HCT116 (cell line): ENCODE measurements around the gene RP9. TPM values are rescaled to one million over a fixed set of nuclear protein-coding genes. Genes with fewer than 3 reads are reported as not detected.

Experiments
- ATAC-seq: fragments of 200-7000 bp; cut with Tn5 transposase; 2 replicates; pipeline ENCODE4 v1.9.1; 2020; ENCODE audit warnings: mild to moderate bottlenecking, moderate library complexity
- BruUV-seq: library from RNA; stranded (reverse); fragments of 400-500 nt; replicated peaks from 2 replicates; lab custom pipeline; 2021; lab: Mats Ljungman, UMichigan
- CTCF ChIA-PET: fragments of 300-600 bp; sonication (Branson Sonifier 250); formaldehyde crosslinking; loops from one replicate; lab custom pipeline; 2021; ENCODE audit warnings: antibody characterized with exemption; lab: Charles Lee
- POLR2A ChIA-PET: fragments of 300-600, 350-600 bp; sonication (Branson Sonifier 250); formaldehyde crosslinking; loops from one replicate; lab custom pipeline; 2021; ENCODE audit warnings: antibody characterized with exemption; lab: Charles Lee
- RAD21 ChIA-PET, 2 experiments: fragments of 300-600 bp; sonication (Branson Sonifier 250); formaldehyde crosslinking; loops; one replicate each; lab custom pipeline; 2023; ENCODE audit warnings: low total read pairs in 2 of 2; ENCODE audit not compliant: uncharacterized antibody in 2 of 2, unreplicated experiment in 2 of 2, low non-redundant PET in 1 of 2; lab: Charles Lee
- DNase-seq: peaks from one replicate; pipeline ENCODE4 v3.0.0-alpha.2; 2010; ENCODE audit warnings: low read depth, low spot score
- H2AFZ ChIP-seq: fragments of 200-600 bp; shearing (Covaris generic), sonication (generic); 2 replicates; pipeline ENCODE4 v1.6.1; 2017; ENCODE audit warnings: low read depth, mixed run types, mixed read lengths, antibody characterized with exemption, low read length; ENCODE audit not compliant: poor library complexity, severe bottlenecking
- H3K27ac ChIP-seq: 2 replicates; pipeline ENCODE4 v1.5.1; 2012; ENCODE audit warnings: low read depth, low read length
- H3K27me3 ChIP-seq: fragments of 200-600 bp; sonication (generic); 2 replicates; pipeline ENCODE4 v1.6.1; 2016; ENCODE audit warnings: mixed run types, low read length, mixed read lengths; ENCODE audit not compliant: insufficient read depth
- H3K36me3 ChIP-seq, 2 experiments: fragments of 200-500 bp in 1 of 2; fragments of 200-600 bp in 1 of 2; sonication (Bioruptor generic) in 1 of 2; sonication (generic) in 1 of 2; 2 replicates each; pipeline versions ENCODE4 v1.5.1 to v1.6.1; 2014 to 2016; ENCODE audit warnings: low read length in 2 of 2, inconsistent platforms in 1 of 2, mixed read lengths in 1 of 2, mixed run types in 1 of 2; ENCODE audit not compliant: insufficient read depth in 2 of 2, control insufficient read depth in 1 of 2
- H3K4me1 ChIP-seq, 2 experiments: fragments of 200-600 bp in 1 of 2; sonication (generic) in 1 of 2; 2 replicates each; pipeline versions ENCODE4 v1.5.1 to v1.6.1; 2012 to 2017; ENCODE audit warnings: low read length in 2 of 2, inconsistent platforms in 1 of 2, mild to moderate bottlenecking in 1 of 2, mixed read lengths in 1 of 2, mixed run types in 1 of 2, moderate library complexity in 1 of 2; ENCODE audit not compliant: insufficient read depth in 2 of 2, control insufficient read depth in 1 of 2
- H3K4me2 ChIP-seq: fragments of 200-600 bp; sonication (generic); 2 replicates; pipeline ENCODE4 v1.6.1; 2017; ENCODE audit warnings: mixed run types, low read length, mixed read lengths
- H3K4me3 ChIP-seq, 2 experiments: fragments of 200-600 bp in 1 of 2; sonication (generic) in 1 of 2; replicated peaks in 1 of 2; 2 replicates each; pipeline ENCODE4 v1.5.1; 2011 to 2016; ENCODE audit warnings: low read length in 2 of 2, control low read depth in 1 of 2, low read depth in 1 of 2, mild to moderate bottlenecking in 1 of 2, mixed read lengths in 1 of 2, mixed run types in 1 of 2
- H3K79me2 ChIP-seq: fragments of 200-600 bp; sonication (generic); 2 replicates; pipeline ENCODE4 v1.6.1; 2017; ENCODE audit warnings: mild to moderate bottlenecking, mixed run types, low read length, moderate library complexity, mixed read lengths; ENCODE audit not compliant: insufficient read depth
- H3K9ac ChIP-seq: fragments of 200-600 bp; sonication (generic); 2 replicates; pipeline ENCODE4 v1.6.1; 2016; ENCODE audit warnings: low read length, mixed read lengths
- H3K9me2 ChIP-seq: fragments of 200-600 bp; sonication (generic), shearing (Covaris generic); 2 replicates; pipeline ENCODE4 v1.6.1; 2017; ENCODE audit warnings: mixed run types, mild to moderate bottlenecking, moderate library complexity; ENCODE audit not compliant: insufficient read depth
- H3K9me3 ChIP-seq, 2 experiments: fragments of 200-500 bp in 1 of 2; fragments of 200-600 bp in 1 of 2; sonication (Bioruptor generic) in 1 of 2; sonication (generic) in 1 of 2; 2 replicates each; pipeline ENCODE4 v1.6.1; 2014 to 2017; ENCODE audit warnings: low read length in 2 of 2, mixed read lengths in 2 of 2, inconsistent platforms in 1 of 2, low read depth in 1 of 2, mild to moderate bottlenecking in 1 of 2, mixed run types in 1 of 2, moderate library complexity in 1 of 2; ENCODE audit not compliant: control insufficient read depth in 1 of 2, insufficient read depth in 1 of 2
- H4K20me1 ChIP-seq: fragments of 200-600 bp; sonication (generic), shearing (Covaris generic); 2 replicates; pipeline ENCODE4 v1.6.1; 2017; ENCODE audit warnings: mixed run types, mild to moderate bottlenecking, moderate library complexity; ENCODE audit not compliant: insufficient read depth
- intact Hi-C: fragments of 100-400 bp; cut with micrococcal nuclease; formaldehyde crosslinking; loops from 2 replicates; pipeline ENCODE4 v1.10.0; 2022
- total RNA-seq: library from RNA; stranded (reverse); gene quantifications from one replicate; pipeline ENCODE4 v1.2.1, GENCODE V29; 2021; ENCODE audit not compliant: unreplicated experiment
- TF ChIP-seq, protein P1 (sequence below): IDR thresholded peaks from 2 replicates; pipeline ENCODE4 v1.6.1; 2011; ENCODE audit warnings: mild to moderate bottlenecking, low read length, moderate library complexity; ENCODE audit not compliant: insufficient replicate concordance; ENCODE audit errors: extremely low read depth
- TF ChIP-seq, protein P2 (sequence below), 3 experiments: fragments of 200-600 bp in 1 of 3; sonication (generic) in 1 of 3; IDR thresholded peaks in 2 of 3; conservative IDR thresholded peaks in 1 of 3; 2 replicates each; pipeline ENCODE4 v1.5.1; 2012 to 2017; ENCODE audit warnings: low read depth in 2 of 3, low read length in 2 of 3, antibody characterized with exemption in 1 of 3, borderline replicate concordance in 1 of 3, control low read depth in 1 of 3, mild to moderate bottlenecking in 1 of 3, mixed read lengths in 1 of 3, mixed run types in 1 of 3, moderate library complexity in 1 of 3; ENCODE audit not compliant: insufficient read depth in 1 of 3

The RP9 gene
- total RNA-seq, 1 experiment from 2014 or later: 14.2 TPM

DNA sequence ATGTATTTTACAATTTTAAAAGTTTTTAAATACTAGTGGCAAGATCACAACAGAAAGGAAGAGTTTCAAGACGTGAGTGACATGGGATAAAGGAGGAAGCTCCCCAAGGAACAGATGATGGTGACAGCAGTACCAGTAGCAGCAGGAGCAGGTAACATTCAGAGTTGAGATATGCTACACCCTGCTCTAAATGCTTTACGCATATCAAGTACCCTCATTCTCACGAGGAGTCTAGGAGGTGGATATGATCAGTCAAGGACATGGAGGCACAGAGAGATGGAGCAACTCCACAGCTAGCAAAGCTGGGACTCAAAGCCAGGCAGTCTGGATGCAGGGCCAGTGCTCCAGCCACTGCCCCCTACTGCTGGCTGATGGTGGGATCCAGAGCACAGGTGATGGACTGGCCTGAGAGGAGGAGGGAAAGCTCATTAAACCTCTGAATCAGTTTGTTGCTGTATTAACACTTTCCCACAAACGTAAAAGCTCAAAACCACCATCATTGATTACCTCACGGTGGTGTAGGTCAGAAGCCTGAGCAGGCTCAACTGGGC is 17.5 kb downstream of the RP9 start:
- Histone ChIP-seq H2AFZ (no peak overlapping the region), H3K9ac (no peak overlapping the region), H3K4me3 (no peak overlapping the region), H3K4me2 (no peak overlapping the region), H3K36me3 (peaks cover 17 to 18% of the 10 kb centered on the region in 2 experiments; a peak in 3 of 4 replicates), H3K27me3 (no peaks in the 10 kb centered on the region), H3K9me2 (no peaks in the 10 kb centered on the region), H3K27ac (no peak overlapping the region), H3K9me3 (no peaks in the 10 kb centered on the region), H3K79me2 (no peaks in the 10 kb centered on the region), H3K4me1 (no peaks in the 10 kb centered on the region), H4K20me1 (no peaks in the 10 kb centered on the region)
- peak; percentile 55 for ATAC-seq
- no peak for DNase-seq
- ChIA-PET RAD21 (no interaction called here), CTCF (interaction anchor here (1.2 kb wide), 1 partner anchor 325 kb away, joined by 3 read pairs; no protein-coding TSS in a partner anchor), POLR2A (no interaction called here)
- TF ChIP-seq, protein P1, sequence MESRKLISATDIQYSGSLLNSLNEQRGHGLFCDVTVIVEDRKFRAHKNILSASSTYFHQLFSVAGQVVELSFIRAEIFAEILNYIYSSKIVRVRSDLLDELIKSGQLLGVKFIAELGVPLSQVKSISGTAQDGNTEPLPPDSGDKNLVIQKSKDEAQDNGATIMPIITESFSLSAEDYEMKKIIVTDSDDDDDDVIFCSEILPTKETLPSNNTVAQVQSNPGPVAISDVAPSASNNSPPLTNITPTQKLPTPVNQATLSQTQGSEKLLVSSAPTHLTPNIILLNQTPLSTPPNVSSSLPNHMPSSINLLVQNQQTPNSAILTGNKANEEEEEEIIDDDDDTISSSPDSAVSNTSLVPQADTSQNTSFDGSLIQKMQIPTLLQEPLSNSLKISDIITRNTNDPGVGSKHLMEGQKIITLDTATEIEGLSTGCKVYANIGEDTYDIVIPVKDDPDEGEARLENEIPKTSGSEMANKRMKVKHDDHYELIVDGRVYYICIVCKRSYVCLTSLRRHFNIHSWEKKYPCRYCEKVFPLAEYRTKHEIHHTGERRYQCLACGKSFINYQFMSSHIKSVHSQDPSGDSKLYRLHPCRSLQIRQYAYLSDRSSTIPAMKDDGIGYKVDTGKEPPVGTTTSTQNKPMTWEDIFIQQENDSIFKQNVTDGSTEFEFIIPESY: no peak
- TF ChIP-seq, protein P2, sequence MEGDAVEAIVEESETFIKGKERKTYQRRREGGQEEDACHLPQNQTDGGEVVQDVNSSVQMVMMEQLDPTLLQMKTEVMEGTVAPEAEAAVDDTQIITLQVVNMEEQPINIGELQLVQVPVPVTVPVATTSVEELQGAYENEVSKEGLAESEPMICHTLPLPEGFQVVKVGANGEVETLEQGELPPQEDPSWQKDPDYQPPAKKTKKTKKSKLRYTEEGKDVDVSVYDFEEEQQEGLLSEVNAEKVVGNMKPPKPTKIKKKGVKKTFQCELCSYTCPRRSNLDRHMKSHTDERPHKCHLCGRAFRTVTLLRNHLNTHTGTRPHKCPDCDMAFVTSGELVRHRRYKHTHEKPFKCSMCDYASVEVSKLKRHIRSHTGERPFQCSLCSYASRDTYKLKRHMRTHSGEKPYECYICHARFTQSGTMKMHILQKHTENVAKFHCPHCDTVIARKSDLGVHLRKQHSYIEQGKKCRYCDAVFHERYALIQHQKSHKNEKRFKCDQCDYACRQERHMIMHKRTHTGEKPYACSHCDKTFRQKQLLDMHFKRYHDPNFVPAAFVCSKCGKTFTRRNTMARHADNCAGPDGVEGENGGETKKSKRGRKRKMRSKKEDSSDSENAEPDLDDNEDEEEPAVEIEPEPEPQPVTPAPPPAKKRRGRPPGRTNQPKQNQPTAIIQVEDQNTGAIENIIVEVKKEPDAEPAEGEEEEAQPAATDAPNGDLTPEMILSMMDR (IDR thresholded peaks at IDR 0.05 in 2 of 3, conservative IDR thresholded peaks at IDR 0.05 in 1 of 3; ENCODE audit: borderline replicate concordance in 1 of 3, insufficient read depth in 1 of 3, low read depth in 2 of 3, low read length in 2 of 3): 0 out of 6 replicates have a peak, but pooled peaks of 1 of the 3 experiments have one; percentile 13
- BruUV-seq: no TSS peak
- intact Hi-C loops: no loop called here
